NCI-H128 (cell line): Measurements from ENCODE around the gene VPS13A.
"Not testable (repeated sequence)": the region's sequence is repeated elsewhere in the genome, so short reads cannot be mapped to it uniquely, and the experiment has no call there.

Experiments used
- DNase-seq: peaks from one replicate; lab custom pipeline; 2025; ENCODE audit not compliant: unreplicated experiment; lab: John Stamatoyannopoulos, UW

The VPS13A gene

GRCh38 chr9:77183581-77183980, 6.2 kb downstream of the VPS13A start:
- no peak for DNase-seq

- no peak for DNase-seq
Observed at GRCh38 chr9:77188242-77188641, 10.9 kb downstream of the VPS13A start.

- DNase-seq: no peak
Observed at GRCh38 chr9:77194423-77194822, 17.1 kb downstream of the VPS13A start.

- no peak for DNase-seq
Observed at GRCh38 chr9:77210116-77210515, 32.8 kb downstream of the VPS13A start.

- DNase-seq: no peak
Observed at GRCh38 chr9:77211561-77211960, 34.2 kb downstream of the VPS13A start.

GRCh38 chr9:77212801-77213200, 35.5 kb downstream of the VPS13A start:
- DNase-seq: no peak

- no peak for DNase-seq
Observed at GRCh38 chr9:77215874-77216273, 38.5 kb downstream of the VPS13A start.

- DNase-seq: no peak
Observed at GRCh38 chr9:77218612-77219011, 41.3 kb downstream of the VPS13A start.

GRCh38 chr9:77221431-77221830, 44.1 kb downstream of the VPS13A start:
- no peak for DNase-seq

GRCh38 chr9:77224746-77225312, 47.5 kb downstream of the VPS13A start:
- DNase-seq: no peak

- DNase-seq: no peak
Observed at GRCh38 chr9:77236693-77237092, 59.4 kb downstream of the VPS13A start.

- no peak for DNase-seq
Observed at GRCh38 chr9:77237896-77238295, 60.6 kb downstream of the VPS13A start.

- no peak for DNase-seq
Observed at GRCh38 chr9:77251050-77251449, 73.7 kb downstream of the VPS13A start.

GRCh38 chr9:77257275-77257674, 79.9 kb downstream of the VPS13A start:
- no peak for DNase-seq

- DNase-seq: no peak
Observed at GRCh38 chr9:77261605-77262004, 84.3 kb downstream of the VPS13A start.

GRCh38 chr9:77267762-77268161, 90.4 kb downstream of the VPS13A start:
- DNase-seq: not testable (repeated sequence)

GRCh38 chr9:77271023-77271690, 93.8 kb downstream of the VPS13A start:
- DNase-seq: no peak

GRCh38 chr9:77276799-77277198, 99.5 kb downstream of the VPS13A start:
- no peak for DNase-seq

GRCh38 chr9:77277719-77278118, 100.4 kb downstream of the VPS13A start:
- DNase-seq: no peak

- DNase-seq: no peak
Observed at GRCh38 chr9:77283991-77284390, 106.7 kb downstream of the VPS13A start.

- DNase-seq: no peak
Observed at GRCh38 chr9:77284616-77285015, 107.3 kb downstream of the VPS13A start.

GRCh38 chr9:77290373-77290772, 113.0 kb downstream of the VPS13A start:
- DNase-seq: no peak

- no peak for DNase-seq
Observed at GRCh38 chr9:77291714-77292113, 114.4 kb downstream of the VPS13A start.
